TTC549 (cell line): ENCODE measurements around the gene RCSD1.

Source experiments
- FAIRE-seq: peaks from 2 replicates; lab custom pipeline; 2012; peaks lifted over from hg19 to GRCh38; lab: Jason Lieb, UNC

The RCSD1 gene

GRCh38 chr1:167693425-167694045, 63.5 kb downstream of the RCSD1 start:
- FAIRE-seq, result no peak

GRCh38 chr1:167694691-167695090, 64.7 kb downstream of the RCSD1 start:
- FAIRE-seq, result no peak

GRCh38 chr1:167695147-167695546, 65.1 kb downstream of the RCSD1 start:
- FAIRE-seq, result no peak

GRCh38 chr1:167695756-167696561, 65.9 kb downstream of the RCSD1 start:
- no peak for FAIRE-seq

GRCh38 chr1:167697667-167698141, 67.7 kb downstream of the RCSD1 start:
- FAIRE-seq, result no peak

GRCh38 chr1:167698313-167698712, 68.3 kb downstream of the RCSD1 start:
- no peak for FAIRE-seq

- no peak for FAIRE-seq
Observed at GRCh38 chr1:167701510-167701909, 71.5 kb downstream of the RCSD1 start.

GRCh38 chr1:167703557-167703956, 73.5 kb downstream of the RCSD1 start:
- FAIRE-seq, result no peak

- no peak for FAIRE-seq
Observed at GRCh38 chr1:167704715-167705114, 74.7 kb downstream of the RCSD1 start.

- no peak for FAIRE-seq
Observed at GRCh38 chr1:167705250-167705649, 75.2 kb downstream of the RCSD1 start.

GRCh38 chr1:167706363-167706762, 76.3 kb downstream of the RCSD1 start:
- FAIRE-seq, result no peak

GRCh38 chr1:167706931-167707877, 77.2 kb downstream of the RCSD1 start:
- no peak for FAIRE-seq

- no peak for FAIRE-seq
Observed at GRCh38 chr1:167707942-167708341, 77.9 kb downstream of the RCSD1 start.

GRCh38 chr1:167708940-167709389, 78.9 kb downstream of the RCSD1 start:
- no peak for FAIRE-seq

GRCh38 chr1:167710836-167711235, 80.8 kb downstream of the RCSD1 start:
- FAIRE-seq, result no peak

- no peak for FAIRE-seq
Observed at GRCh38 chr1:167711797-167712196, 81.8 kb downstream of the RCSD1 start.

GRCh38 chr1:167713330-167714081, 83.5 kb downstream of the RCSD1 start:
- FAIRE-seq, result no peak

GRCh38 chr1:167714098-167714438, 84.0 kb downstream of the RCSD1 start:
- no peak for FAIRE-seq

GRCh38 chr1:167714439-167715156, 84.6 kb downstream of the RCSD1 start:
- FAIRE-seq, result no peak

- peak; percentile 84 for FAIRE-seq
Observed at GRCh38 chr1:167715157-167715999, 85.3 kb downstream of the RCSD1 start.

GRCh38 chr1:167716000-167716271, 85.9 kb downstream of the RCSD1 start:
- FAIRE-seq, result no peak
